SK-N-SH treated with all-trans-retinoic acid at 6 μM for 48 hours (cell line): Measurements from ENCODE around the gene C17orf113.

Experiments
- ATAC-seq: fragments of 200-7000 bp; cut with Tn5 transposase; 3 replicates; pipeline ENCODE4 v1.9.1; 2020; ENCODE audit warnings: mild to moderate bottlenecking, moderate library complexity
- ARNTL ChIP-seq: fragments of 450-650 bp; formaldehyde crosslinking; IDR thresholded peaks from 2 replicates; pipeline ENCODE4 v1.5.0; 2020; ENCODE audit warnings: low read depth, mild to moderate bottlenecking, moderate library complexity, borderline replicate concordance
- BACH2 ChIP-seq: fragments of 250-450 bp; sonication (Bioruptor Pico); IDR thresholded peaks from 2 replicates; pipeline ENCODE4 v1.9.0; 2021; ENCODE audit warnings: mild to moderate bottlenecking, borderline replicate concordance
- CSRNP3 ChIP-seq: fragments of 250-450 bp; sonication (Bioruptor Pico); IDR thresholded peaks from 2 replicates; pipeline ENCODE4 v1.5.1; 2021; ENCODE audit warnings: mild to moderate bottlenecking, moderate library complexity
- ESRRG ChIP-seq: fragments of 250-450 bp; sonication (Bioruptor Pico); IDR thresholded peaks from 2 replicates; pipeline ENCODE4 v1.6.1; 2021; ENCODE audit warnings: mild to moderate bottlenecking
- GLIS3 ChIP-seq: fragments of 250-450 bp; sonication (Bioruptor Pico); IDR thresholded peaks from 2 replicates; pipeline ENCODE4 v1.5.0; 2020; ENCODE audit warnings: mild to moderate bottlenecking, moderate library complexity
- ISL1 ChIP-seq: fragments of 250-450 bp; sonication (Bioruptor Pico); IDR thresholded peaks from 2 replicates; pipeline ENCODE4 v2.1.2; 2022; ENCODE audit warnings: mild to moderate bottlenecking, moderate library complexity
- OSR1 ChIP-seq: fragments of 250-450 bp; sonication (Bioruptor Pico); IDR thresholded peaks from 2 replicates; pipeline ENCODE4 v1.8.0; 2022; ENCODE audit warnings: moderate library complexity, mild to moderate bottlenecking, inconsistent platforms
- PATZ1 ChIP-seq: fragments of 250-450 bp; sonication (Bioruptor Pico); IDR thresholded peaks from 2 replicates; pipeline ENCODE4 v1.8.0; 2020; ENCODE audit warnings: mild to moderate bottlenecking, moderate library complexity, borderline replicate concordance
- PPARA ChIP-seq: fragments of 250-450 bp; sonication (Bioruptor Pico); IDR thresholded peaks from 2 replicates; pipeline ENCODE4 v1.5.0; 2020; ENCODE audit warnings: mild to moderate bottlenecking, borderline replicate concordance
- RARB ChIP-seq: fragments of 250-450 bp; sonication (Bioruptor Pico); IDR thresholded peaks from 2 replicates; pipeline ENCODE4 v1.8.0; 2021; ENCODE audit warnings: mild to moderate bottlenecking, moderate library complexity
- SNAI2 ChIP-seq: fragments of 250-450 bp; sonication (Bioruptor Pico); IDR thresholded peaks from 2 replicates; pipeline ENCODE4 v1.5.0; 2020; ENCODE audit warnings: mild to moderate bottlenecking, moderate library complexity
- TCF4 ChIP-seq: fragments of 250-450 bp; sonication (Bioruptor Pico); IDR thresholded peaks from 2 replicates; pipeline ENCODE4 v1.8.0; 2021; ENCODE audit warnings: mild to moderate bottlenecking, moderate library complexity, borderline replicate concordance
- TOX ChIP-seq: fragments of 250-450 bp; sonication (Bioruptor Pico); IDR thresholded peaks from 2 replicates; pipeline ENCODE4 v1.8.0; 2021; ENCODE audit warnings: mild to moderate bottlenecking, moderate library complexity, borderline replicate concordance
- ZC3H10 ChIP-seq: fragments of 250-450 bp; sonication (Bioruptor Pico); IDR thresholded peaks from 2 replicates; pipeline ENCODE4 v1.5.1; 2021; ENCODE audit warnings: mild to moderate bottlenecking, moderate library complexity
- ZFP3 ChIP-seq: fragments of 250-450 bp; sonication (Bioruptor Pico); IDR thresholded peaks from 2 replicates; pipeline ENCODE4 v1.5.0; 2020; ENCODE audit warnings: mild to moderate bottlenecking, moderate library complexity
- ZNF565 ChIP-seq: fragments of 450-650 bp; formaldehyde crosslinking; conservative IDR thresholded peaks from 2 replicates; pipeline ENCODE4 v1.5.0; 2020; ENCODE audit warnings: low read depth, mild to moderate bottlenecking, moderate library complexity
- ZNF70 ChIP-seq: fragments of 450-650 bp; formaldehyde crosslinking; IDR thresholded peaks from 2 replicates; pipeline ENCODE4 v1.5.0; 2020; ENCODE audit warnings: mild to moderate bottlenecking, moderate library complexity
- ZNF8 ChIP-seq: fragments of 450-650 bp; formaldehyde crosslinking; IDR thresholded peaks from 2 replicates; pipeline ENCODE4 v1.5.0; 2020; ENCODE audit warnings: mild to moderate bottlenecking, moderate library complexity
- TF ChIP-seq, protein P1 (sequence below): fragments of 250-450 bp; sonication (Bioruptor Pico); IDR thresholded peaks from 2 replicates; pipeline ENCODE4 v1.8.0; 2021; ENCODE audit warnings: low read depth, mild to moderate bottlenecking, moderate library complexity, borderline replicate concordance
- TF ChIP-seq, protein P2 (sequence below): fragments of 250-450 bp; sonication (Bioruptor Pico); IDR thresholded peaks from 2 replicates; pipeline ENCODE4 v1.5.1; 2020; ENCODE audit warnings: low read depth, mild to moderate bottlenecking, moderate library complexity

Gene C17orf113

DNA sequence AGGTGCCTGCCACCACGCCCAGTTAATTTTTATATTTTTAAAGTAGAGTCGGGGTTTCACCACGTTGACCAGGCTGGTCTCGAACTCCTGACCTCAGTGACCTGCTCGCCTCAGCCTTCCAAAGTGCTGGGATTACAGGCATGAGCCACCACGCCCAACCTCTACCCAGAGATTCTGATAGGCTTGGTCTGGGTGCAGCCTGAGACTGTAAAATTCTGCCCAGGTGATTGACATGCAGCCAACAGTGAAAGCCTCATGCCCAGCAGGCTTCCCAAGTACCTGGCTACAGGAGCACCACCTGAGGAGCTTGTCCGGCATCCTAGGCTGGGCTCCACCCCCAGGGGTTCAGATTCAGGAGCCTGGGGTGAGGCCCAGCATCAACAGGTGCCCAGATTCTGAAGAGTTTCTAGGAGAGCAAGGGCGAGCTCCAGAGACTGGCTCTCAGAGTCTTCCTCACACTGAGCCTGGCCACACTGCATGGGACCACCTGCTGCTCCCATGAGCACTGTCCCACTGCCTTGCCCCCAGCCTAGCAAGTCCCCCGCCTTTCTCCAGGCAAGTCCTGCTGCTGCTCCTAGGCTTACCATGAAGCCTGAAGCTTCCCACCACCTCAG is 31.2 kb upstream of the C17orf113 start:
- ATAC-seq, result no peak
- no peak for TF ChIP-seq ZNF8 (CRISPR knock-in tag)
- TF ChIP-seq PATZ1, result no peak
- TF ChIP-seq, protein P1, sequence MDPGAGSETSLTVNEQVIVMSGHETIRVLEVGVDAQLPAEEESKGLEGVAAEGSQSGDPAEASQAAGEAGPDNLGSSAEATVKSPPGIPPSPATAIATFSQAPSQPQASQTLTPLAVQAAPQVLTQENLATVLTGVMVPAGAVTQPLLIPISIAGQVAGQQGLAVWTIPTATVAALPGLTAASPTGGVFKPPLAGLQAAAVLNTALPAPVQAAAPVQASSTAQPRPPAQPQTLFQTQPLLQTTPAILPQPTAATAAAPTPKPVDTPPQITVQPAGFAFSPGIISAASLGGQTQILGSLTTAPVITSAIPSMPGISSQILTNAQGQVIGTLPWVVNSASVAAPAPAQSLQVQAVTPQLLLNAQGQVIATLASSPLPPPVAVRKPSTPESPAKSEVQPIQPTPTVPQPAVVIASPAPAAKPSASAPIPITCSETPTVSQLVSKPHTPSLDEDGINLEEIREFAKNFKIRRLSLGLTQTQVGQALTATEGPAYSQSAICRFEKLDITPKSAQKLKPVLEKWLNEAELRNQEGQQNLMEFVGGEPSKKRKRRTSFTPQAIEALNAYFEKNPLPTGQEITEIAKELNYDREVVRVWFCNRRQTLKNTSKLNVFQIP, result no peak
- TF ChIP-seq GLIS3 (CRISPR knock-in tag), result no peak
- TF ChIP-seq, protein P2, sequence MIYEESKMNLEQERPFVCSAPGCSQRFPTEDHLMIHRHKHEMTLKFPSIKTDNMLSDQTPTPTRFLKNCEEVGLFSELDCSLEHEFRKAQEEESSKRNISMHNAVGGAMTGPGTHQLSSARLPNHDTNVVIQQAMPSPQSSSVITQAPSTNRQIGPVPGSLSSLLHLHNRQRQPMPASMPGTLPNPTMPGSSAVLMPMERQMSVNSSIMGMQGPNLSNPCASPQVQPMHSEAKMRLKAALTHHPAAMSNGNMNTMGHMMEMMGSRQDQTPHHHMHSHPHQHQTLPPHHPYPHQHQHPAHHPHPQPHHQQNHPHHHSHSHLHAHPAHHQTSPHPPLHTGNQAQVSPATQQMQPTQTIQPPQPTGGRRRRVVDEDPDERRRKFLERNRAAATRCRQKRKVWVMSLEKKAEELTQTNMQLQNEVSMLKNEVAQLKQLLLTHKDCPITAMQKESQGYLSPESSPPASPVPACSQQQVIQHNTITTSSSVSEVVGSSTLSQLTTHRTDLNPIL (CRISPR knock-in tag), result no peak
- TF ChIP-seq TOX (CRISPR knock-in tag), result no peak
- no peak for TF ChIP-seq ZNF565
- TF ChIP-seq ARNTL (CRISPR knock-in tag), result no peak
- no peak for TF ChIP-seq RARB (CRISPR knock-in tag)
- TF ChIP-seq ESRRG, result no peak
- TF ChIP-seq ZNF70 (CRISPR knock-in tag), result no peak
- TF ChIP-seq OSR1, result no peak
- no peak for TF ChIP-seq PPARA (CRISPR knock-in tag)
- no peak for TF ChIP-seq CSRNP3 (CRISPR knock-in tag)
- no peak for TF ChIP-seq ZC3H10 (CRISPR knock-in tag)

GRCh38 chr17:42079541-42079940 is 29.1 kb upstream of the C17orf113 start:
- ATAC-seq, result no peak
- TF ChIP-seq ZNF8 (CRISPR knock-in tag) (no peak), BACH2 (no peak), OSR1 (no peak), ARNTL (CRISPR knock-in tag) (no peak), ZNF70 (CRISPR knock-in tag) (no peak), SNAI2 (CRISPR knock-in tag) (no peak), ZNF565 (no peak), PATZ1 (no peak), ZFP3 (no peak), RARB (CRISPR knock-in tag) (no peak), ZC3H10 (CRISPR knock-in tag) (no peak), ISL1 (CRISPR knock-in tag) (no peak), ESRRG (no peak), GLIS3 (CRISPR knock-in tag) (no peak)

DNA sequence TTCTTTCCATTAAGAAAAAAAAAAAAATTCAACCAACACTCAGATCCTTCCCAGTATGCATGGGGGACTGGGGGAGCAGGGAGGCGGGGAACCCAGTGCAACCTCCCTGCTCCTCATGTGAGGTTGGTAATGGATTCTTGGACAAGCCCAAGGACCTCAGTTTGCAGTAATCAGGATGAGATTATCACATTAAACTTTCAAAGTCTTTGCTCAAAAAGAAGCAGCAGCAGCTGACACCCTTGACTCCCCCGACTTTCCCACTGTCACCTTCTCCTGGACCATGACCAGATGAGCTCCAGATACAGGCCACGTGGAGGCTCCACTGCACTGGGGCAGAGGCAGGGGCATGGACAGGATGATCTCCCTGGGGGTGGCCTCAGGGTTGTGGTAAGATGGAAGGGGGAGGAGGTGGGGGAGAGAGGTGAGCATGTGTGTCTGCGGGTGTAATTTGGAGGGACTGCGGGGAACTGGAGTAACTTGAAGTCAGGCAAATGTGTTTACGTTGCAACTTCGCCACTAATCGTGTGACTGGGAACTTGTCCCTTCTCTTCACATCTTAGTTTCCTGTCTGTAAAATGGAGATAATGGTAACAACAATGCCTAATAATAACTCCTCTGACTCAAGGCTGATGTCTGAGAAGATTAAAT is 28.1 kb upstream of the C17orf113 start:
- ATAC-seq, result no peak
- TF ChIP-seq SNAI2 (CRISPR knock-in tag) (no peak), ZFP3 (no peak), ZNF70 (CRISPR knock-in tag) (no peak), BACH2 (no peak), PATZ1 (no peak), PPARA (CRISPR knock-in tag) (no peak), CSRNP3 (CRISPR knock-in tag) (no peak), TCF4 (CRISPR knock-in tag) (no peak), TOX (CRISPR knock-in tag) (no peak)
- TF ChIP-seq, all 23 proteins: peak for 0
